HEK293 (cell line): Measurements from ENCODE around the gene NKX1-1.

ENCODE experiments used
- CTCF ChIA-PET: fragments of 350-600 bp; formaldehyde crosslinking; extraction: SDS; loops from one replicate; lab custom pipeline; 2021; ENCODE audit warnings: antibody characterized with exemption; lab: Yijun Ruan, JAX
- POLR2A ChIA-PET: fragments of 300-600 bp; formaldehyde crosslinking; extraction: SDS; loops from one replicate; lab custom pipeline; 2020; ENCODE audit warnings: antibody characterized with exemption, inconsistent platforms; lab: Yijun Ruan, JAX
- H3K27ac ChIP-seq: fragments of 200-500 bp; sonication (Bioruptor generic); 2 replicates; pipeline ENCODE4 v1.5.1; 2014; ENCODE audit warnings: low read depth, low read length, control low read depth, inconsistent platforms; ENCODE audit errors: extremely low read depth
- H3K36me3 ChIP-seq, 2 experiments: fragments of 200-500 bp in 1 of 2; sonication (Bioruptor generic) in 1 of 2; 1 replicate in 1 of 2; 2 replicates in 1 of 2; pipeline ENCODE4 v1.5.1; 2014 to 2017; ENCODE audit warnings: inconsistent platforms in 2 of 2, low read length in 2 of 2; ENCODE audit not compliant: control insufficient read depth in 2 of 2, insufficient read depth in 1 of 2
- H3K4me1 ChIP-seq: fragments of 200-500 bp; sonication (Bioruptor generic); 2 replicates; pipeline ENCODE4 v1.5.1; 2014; ENCODE audit warnings: mild to moderate bottlenecking, low read length, inconsistent platforms; ENCODE audit not compliant: control insufficient read depth, insufficient read depth
- H3K4me3 ChIP-seq: 2 replicates; pipeline ENCODE4 v1.5.1; 2011; ENCODE audit warnings: low read depth, mild to moderate bottlenecking, control low read depth, low read length, moderate library complexity
- H3K9me3 ChIP-seq: fragments of 200-500 bp; sonication (Bioruptor generic); 2 replicates; pipeline ENCODE4 v1.5.1; 2014; ENCODE audit warnings: low read depth, low read length, inconsistent platforms; ENCODE audit not compliant: control insufficient read depth, insufficient read depth
- GLI2 ChIP-seq: fragments of 450-650 bp; formaldehyde crosslinking; IDR thresholded peaks from 2 replicates; pipeline ENCODE4; 2017; ENCODE audit warnings: missing biosample characterization, missing genetic modification characterization, low read depth, borderline replicate concordance
- OVOL3 ChIP-seq: fragments of 450-650 bp; formaldehyde crosslinking; IDR thresholded peaks from 2 replicates; pipeline ENCODE4 v1.5.1; 2016; ENCODE audit warnings: missing biosample characterization, missing genetic modification characterization
- PBX3 ChIP-seq: sonication (generic); formaldehyde crosslinking; IDR thresholded peaks from 2 replicates; pipeline ENCODE4 v1.8.1; 2022; ENCODE audit warnings: mild to moderate bottlenecking, moderate library complexity, missing genetic modification reagents
- SCRT2 ChIP-seq: fragments of 450-650 bp; formaldehyde crosslinking; IDR thresholded peaks from 2 replicates; pipeline ENCODE4 v1.5.1; 2016; ENCODE audit warnings: missing biosample characterization, missing genetic modification characterization
- ZNF214 ChIP-seq: fragments of 450-650 bp; formaldehyde crosslinking; IDR thresholded peaks from 2 replicates; pipeline ENCODE4 v1.5.1; 2017; ENCODE audit warnings: missing biosample characterization, mild to moderate bottlenecking, missing genetic modification characterization, borderline replicate concordance
- ZNF514 ChIP-seq: fragments of 450-650 bp; formaldehyde crosslinking; IDR thresholded peaks from 2 replicates; pipeline ENCODE4 v1.5.1; 2016; ENCODE audit warnings: missing biosample characterization, missing genetic modification characterization
- ZNF610 ChIP-seq: fragments of 450-650 bp; formaldehyde crosslinking; IDR thresholded peaks from 2 replicates; pipeline ENCODE4 v1.5.1; 2016; ENCODE audit warnings: missing biosample characterization, missing genetic modification characterization, borderline replicate concordance
- ZNF707 ChIP-seq: fragments of 450-650 bp; formaldehyde crosslinking; IDR thresholded peaks from 2 replicates; pipeline ENCODE4 v1.5.1; 2016; ENCODE audit warnings: missing biosample characterization, missing genetic modification characterization
- TF ChIP-seq, protein P1 (sequence below): fragments of 450-650 bp; formaldehyde crosslinking; IDR thresholded peaks from 2 replicates; pipeline ENCODE4 v1.5.1; 2016; ENCODE audit warnings: missing biosample characterization, missing genetic modification characterization, borderline replicate concordance
- TF ChIP-seq, protein P2 (sequence below): fragments of 450-650 bp; formaldehyde crosslinking; IDR thresholded peaks from 2 replicates; pipeline ENCODE4 v1.5.1; 2017; ENCODE audit warnings: missing biosample characterization, missing genetic modification characterization
- TF ChIP-seq, protein P3 (sequence below): fragments of 450-650 bp; formaldehyde crosslinking; IDR thresholded peaks from 2 replicates; pipeline ENCODE4 v1.5.1; 2017; ENCODE audit warnings: missing biosample characterization, missing genetic modification characterization

The NKX1-1 gene

GRCh38 chr4:1382776-1383727, 23.2 kb downstream of the NKX1-1 start (continued):
- TF ChIP-seq, protein P1, sequence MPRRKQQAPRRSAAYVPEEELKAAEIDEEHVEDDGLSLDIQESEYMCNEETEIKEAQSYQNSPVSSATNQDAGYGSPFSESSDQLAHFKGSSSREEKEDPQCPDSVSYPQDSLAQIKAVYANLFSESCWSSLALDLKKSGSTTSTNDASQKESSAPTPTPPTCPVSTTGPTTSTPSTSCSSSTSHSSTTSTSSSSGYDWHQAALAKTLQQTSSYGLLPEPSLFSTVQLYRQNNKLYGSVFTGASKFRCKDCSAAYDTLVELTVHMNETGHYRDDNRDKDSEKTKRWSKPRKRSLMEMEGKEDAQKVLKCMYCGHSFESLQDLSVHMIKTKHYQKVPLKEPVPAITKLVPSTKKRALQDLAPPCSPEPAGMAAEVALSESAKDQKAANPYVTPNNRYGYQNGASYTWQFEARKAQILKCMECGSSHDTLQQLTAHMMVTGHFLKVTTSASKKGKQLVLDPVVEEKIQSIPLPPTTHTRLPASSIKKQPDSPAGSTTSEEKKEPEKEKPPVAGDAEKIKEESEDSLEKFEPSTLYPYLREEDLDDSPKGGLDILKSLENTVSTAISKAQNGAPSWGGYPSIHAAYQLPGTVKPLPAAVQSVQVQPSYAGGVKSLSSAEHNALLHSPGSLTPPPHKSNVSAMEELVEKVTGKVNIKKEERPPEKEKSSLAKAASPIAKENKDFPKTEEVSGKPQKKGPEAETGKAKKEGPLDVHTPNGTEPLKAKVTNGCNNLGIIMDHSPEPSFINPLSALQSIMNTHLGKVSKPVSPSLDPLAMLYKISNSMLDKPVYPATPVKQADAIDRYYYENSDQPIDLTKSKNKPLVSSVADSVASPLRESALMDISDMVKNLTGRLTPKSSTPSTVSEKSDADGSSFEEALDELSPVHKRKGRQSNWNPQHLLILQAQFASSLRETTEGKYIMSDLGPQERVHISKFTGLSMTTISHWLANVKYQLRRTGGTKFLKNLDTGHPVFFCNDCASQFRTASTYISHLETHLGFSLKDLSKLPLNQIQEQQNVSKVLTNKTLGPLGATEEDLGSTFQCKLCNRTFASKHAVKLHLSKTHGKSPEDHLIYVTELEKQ (tag by site-specific recombination): no peak
- no peak for TF ChIP-seq ZNF707 (tag by site-specific recombination)

GRCh38 chr4:1381944-1382541, 24.2 kb downstream of the NKX1-1 start:
- no peaks in the 10 kb centered on the region for H3K9me3 ChIP-seq
- no peak overlapping the region for H3K4me3 ChIP-seq
- POLR2A ChIA-PET: interaction anchor here (0.7 kb wide), 1 partner anchor 11 kb away, joined by 4 read pairs; no protein-coding TSS in a partner anchor
- TF ChIP-seq GLI2 (tag by site-specific recombination) (no peak), PBX3 (no peak), OVOL3 (no peak), ZNF610 (tag by site-specific recombination) (no peak), ZNF514 (tag by site-specific recombination) (no peak), ZNF214 (tag by site-specific recombination) (no peak)
- TF ChIP-seq, protein P2, sequence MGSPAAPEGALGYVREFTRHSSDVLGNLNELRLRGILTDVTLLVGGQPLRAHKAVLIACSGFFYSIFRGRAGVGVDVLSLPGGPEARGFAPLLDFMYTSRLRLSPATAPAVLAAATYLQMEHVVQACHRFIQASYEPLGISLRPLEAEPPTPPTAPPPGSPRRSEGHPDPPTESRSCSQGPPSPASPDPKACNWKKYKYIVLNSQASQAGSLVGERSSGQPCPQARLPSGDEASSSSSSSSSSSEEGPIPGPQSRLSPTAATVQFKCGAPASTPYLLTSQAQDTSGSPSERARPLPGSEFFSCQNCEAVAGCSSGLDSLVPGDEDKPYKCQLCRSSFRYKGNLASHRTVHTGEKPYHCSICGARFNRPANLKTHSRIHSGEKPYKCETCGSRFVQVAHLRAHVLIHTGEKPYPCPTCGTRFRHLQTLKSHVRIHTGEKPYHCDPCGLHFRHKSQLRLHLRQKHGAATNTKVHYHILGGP (tag by site-specific recombination): no peak
- peaks cover 0 to 27% of the 10 kb centered on the region in 2 experiments; a peak in 1 of 3 replicates for H3K36me3 ChIP-seq
- H3K4me1 ChIP-seq: no peaks in the 10 kb centered on the region
- CTCF ChIA-PET: no interaction called here
- H3K27ac ChIP-seq: no peak overlapping the region

DNA sequence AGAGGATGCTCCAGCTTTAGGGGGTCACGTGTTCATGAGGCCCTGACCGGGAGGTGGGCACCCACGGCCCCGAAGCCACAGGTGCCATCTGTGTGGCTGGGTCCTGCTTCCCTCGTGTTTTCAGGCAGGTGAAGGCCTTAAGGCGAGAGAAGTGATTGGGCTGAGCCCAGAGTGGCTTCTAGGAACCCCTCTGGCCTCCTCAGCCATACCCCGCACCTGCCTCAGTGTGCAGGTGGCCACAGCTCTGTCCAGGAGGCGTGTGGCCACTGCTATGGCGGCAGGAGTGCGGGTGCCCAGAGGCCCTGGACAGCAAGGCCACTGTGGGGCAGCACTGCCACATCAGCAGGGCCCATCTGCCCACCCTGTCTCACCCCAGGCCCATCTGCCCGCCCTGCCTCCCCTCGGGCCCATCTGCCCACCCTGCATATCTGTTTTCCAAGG, 25.0 kb downstream of the NKX1-1 start:
- H3K9me3 ChIP-seq: no peaks in the 10 kb centered on the region
- peaks cover 0 to 26% of the 10 kb centered on the region in 2 experiments; a peak in 1 of 3 replicates for H3K36me3 ChIP-seq
- CTCF ChIA-PET: no interaction called here
- H3K4me1 ChIP-seq: no peaks in the 10 kb centered on the region
- POLR2A ChIA-PET: no interaction called here
- 0 out of 2 replicates have a peak, but pooled peaks have one; percentile 12 for TF ChIP-seq SCRT2
- TF ChIP-seq, protein P3, sequence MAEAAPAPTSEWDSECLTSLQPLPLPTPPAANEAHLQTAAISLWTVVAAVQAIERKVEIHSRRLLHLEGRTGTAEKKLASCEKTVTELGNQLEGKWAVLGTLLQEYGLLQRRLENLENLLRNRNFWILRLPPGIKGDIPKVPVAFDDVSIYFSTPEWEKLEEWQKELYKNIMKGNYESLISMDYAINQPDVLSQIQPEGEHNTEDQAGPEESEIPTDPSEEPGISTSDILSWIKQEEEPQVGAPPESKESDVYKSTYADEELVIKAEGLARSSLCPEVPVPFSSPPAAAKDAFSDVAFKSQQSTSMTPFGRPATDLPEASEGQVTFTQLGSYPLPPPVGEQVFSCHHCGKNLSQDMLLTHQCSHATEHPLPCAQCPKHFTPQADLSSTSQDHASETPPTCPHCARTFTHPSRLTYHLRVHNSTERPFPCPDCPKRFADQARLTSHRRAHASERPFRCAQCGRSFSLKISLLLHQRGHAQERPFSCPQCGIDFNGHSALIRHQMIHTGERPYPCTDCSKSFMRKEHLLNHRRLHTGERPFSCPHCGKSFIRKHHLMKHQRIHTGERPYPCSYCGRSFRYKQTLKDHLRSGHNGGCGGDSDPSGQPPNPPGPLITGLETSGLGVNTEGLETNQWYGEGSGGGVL (tag by site-specific recombination): no peak
- TF ChIP-seq, all 188 proteins: peak for 1
- Histone ChIP-seq H3K27ac (no peak overlapping the region), H3K4me3 (no peak overlapping the region)
